NCI-H1694 (cell line): ENCODE results near the gene AMDHD1.
"Not testable (repeated sequence)": the region's sequence is repeated elsewhere in the genome, so short reads cannot be mapped to it uniquely, and the experiment has no call there.

ENCODE experiments used
- DNase-seq: peaks from one replicate; lab custom pipeline; 2025; lab: John Stamatoyannopoulos, UW

The AMDHD1 gene

DNA sequence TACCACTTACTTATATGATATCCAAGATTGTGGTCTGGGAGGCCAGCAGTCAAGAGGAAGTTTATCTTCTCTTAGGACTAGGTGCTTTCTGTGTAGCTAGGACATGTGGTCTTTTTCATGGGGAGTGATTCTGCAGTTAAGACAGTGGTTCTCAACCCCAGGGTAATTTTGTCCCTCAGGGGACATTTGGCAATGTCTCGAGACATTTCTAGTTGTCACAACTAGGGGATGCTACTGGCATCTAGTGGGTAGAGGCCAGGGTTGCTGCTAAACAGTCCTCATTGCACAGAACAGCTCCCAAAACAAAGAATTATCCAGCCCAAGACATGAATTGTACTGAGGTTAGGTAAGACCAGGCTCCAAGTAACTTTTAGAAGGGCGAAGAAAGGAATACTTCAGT is 20.0 kb downstream of the AMDHD1 start:
- no peak for DNase-seq

DNA sequence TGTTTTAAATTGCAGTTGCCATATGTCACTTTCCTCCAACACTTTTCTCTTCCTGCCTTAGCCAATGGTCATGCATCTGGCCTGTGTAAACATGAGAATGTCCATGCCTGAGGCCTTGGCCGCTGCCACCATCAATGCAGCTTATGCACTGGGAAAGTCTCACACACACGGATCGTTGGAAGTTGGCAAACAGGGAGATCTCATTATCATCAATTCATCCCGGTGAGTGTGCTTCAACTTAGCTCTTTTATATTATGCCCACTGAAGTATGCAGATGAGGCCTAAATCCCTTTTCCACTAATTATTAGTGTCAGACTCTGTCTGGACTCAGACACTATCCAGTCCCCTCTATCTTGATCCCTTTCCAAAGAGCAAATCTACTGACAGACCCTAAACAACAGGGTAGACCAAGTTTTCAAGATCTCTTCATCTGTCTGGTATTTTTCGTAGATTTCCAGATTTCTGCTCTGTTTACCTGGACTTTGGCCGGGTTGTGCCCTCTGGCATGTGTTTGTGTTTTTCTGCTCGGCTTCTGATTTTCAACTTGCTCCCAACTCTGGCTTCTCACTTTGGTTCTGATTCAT is 23.2 kb downstream of the AMDHD1 start:
- DNase-seq: no peak

DNA sequence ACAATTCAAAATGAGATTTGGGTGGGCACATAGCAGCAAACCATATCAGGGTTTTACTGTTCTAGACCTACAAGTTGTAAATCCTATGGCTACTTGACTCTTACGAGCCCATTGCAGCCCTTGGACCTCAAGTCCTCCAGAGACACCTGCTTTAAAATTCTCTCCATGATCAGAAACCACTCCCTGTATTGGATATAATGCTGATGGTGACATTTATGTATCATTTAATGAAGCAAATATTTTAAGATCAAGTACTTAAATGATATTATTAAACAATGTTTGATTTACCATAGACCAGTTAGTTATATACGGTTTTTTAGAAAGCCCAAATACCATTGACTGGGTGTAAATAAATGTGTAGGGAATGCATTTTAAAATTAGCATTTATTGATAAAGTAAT is 24.2 kb downstream of the AMDHD1 start:
- no peak for DNase-seq

DNA sequence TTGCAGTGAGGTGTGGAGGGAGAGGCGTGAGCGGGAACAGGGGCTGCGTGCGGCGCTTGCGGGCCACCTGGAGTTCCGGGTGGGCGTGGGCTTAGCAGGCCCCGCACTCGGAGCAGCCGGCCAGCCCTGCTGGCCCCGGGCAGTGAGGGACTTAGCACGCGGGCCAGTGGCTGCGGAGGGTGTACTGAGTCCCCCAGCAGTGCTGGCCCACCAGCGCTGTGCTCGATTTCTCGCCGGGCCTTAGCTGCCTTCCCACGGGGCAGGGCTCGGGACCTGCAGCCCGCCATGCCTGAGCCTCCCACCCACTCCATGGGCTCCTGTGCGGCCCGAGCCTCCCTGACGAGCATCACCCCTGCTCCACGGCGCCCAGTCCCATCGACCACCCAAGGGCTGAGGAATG is 26.0 kb downstream of the AMDHD1 start:
- not testable (repeated sequence) for DNase-seq

DNA sequence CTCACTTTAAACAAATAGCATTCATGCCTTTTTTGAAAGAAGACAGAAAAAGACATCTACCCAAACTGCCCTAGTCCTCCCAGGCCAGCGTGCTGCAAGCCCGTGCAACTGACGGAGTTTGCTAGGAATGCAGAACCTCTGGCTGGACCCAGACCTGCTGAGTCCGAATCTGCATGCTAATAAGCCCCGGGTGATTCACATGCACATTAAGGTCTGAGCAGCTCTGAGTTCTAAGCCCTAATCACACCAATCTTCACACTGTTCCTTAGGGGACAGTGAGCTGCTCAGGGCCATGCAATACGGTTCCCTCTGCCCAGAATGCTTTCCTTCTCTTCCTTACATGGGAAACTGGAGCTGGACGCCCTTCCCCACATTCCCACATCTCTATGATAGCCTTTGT is 27.8 kb downstream of the AMDHD1 start:
- no peak for DNase-seq

DNA sequence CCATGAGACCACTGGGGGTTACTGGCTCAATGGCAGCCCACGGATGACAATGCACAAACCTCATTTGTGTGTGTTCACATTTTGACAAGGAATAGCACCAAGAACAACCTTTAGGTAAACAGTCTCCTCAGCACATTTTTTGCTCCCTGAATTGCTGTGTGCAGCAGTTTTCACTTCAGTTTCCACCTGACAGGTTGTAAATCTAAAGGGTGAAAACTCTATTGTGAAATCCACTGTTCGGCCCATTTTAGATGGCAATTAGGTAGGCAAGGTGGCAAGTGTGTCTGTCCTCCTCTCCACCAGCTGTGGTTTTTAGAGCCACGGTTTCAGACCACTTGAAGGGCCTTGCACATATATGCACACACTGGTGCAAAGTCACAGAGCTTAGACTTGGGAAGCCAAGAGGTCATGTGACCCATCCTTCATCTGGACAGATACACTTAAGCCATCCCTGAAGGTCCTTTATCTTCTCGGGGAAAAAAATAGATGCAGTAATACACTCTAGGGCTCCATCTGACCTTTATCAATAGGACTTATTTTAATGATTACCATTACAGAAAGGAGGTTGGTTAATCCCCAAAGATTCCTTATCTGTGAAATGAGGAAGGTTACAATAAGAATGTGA is 29.8 kb downstream of the AMDHD1 start:
- no peak for DNase-seq

DNA sequence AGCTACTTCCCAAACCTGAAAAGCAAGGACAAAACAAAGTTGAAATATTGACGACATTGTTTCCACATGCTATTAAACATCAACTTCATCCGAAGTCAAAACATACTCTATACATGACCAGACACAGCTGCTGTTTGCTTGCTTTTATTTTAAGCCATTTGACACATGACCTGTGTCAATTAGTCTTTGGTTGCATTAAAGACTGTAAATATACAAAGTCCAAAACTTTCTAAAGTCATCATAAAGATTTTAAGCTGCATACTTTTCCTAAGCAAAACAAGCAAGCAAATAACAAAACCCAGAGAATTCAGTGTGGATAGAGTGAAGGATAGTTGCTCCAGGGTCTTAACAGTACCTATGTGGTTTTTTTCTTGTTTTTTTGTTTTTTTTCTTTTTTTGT is 31.2 kb downstream of the AMDHD1 start:
- DNase-seq: no peak

DNA sequence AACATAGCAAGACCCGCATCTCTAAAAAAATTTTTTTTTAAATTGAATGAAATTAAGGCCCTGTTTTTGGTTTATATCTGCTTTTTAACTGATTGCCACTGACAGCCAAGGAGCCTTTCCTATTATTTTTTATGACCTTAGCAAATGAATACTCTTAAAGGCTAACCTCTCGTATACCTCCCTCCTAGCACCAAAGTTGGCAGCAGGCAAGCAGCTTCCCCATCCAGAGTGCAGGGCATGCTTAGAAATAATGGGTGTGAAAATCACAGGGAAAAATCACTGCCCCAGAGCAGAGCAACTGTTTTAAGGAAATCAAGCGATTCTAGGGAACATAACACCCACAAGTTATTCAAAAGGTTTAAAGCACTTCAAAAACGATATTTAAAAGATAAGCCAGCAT is 32.4 kb downstream of the AMDHD1 start:
- DNase-seq: no peak

DNA sequence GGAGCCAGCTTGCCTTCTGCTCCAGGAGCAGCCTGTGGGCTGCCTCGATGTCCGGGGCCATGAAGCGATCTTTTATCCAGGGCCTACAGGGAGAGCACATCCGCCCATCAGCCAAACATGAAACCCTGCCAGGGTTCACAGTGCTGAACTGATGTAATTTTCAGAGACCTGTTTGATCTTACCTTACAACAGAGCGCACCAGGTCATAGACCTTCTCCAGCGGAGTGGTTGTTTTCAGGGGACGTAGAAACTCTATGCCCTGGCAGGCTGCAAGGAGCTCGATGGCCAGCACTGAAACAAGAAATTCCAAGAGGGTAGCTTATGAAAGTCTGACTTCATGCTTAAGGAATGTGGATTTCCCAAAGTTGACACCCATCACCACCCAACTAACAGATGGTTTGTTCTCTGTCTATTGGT is 33.3 kb downstream of the AMDHD1 start:
- no peak for DNase-seq

DNA sequence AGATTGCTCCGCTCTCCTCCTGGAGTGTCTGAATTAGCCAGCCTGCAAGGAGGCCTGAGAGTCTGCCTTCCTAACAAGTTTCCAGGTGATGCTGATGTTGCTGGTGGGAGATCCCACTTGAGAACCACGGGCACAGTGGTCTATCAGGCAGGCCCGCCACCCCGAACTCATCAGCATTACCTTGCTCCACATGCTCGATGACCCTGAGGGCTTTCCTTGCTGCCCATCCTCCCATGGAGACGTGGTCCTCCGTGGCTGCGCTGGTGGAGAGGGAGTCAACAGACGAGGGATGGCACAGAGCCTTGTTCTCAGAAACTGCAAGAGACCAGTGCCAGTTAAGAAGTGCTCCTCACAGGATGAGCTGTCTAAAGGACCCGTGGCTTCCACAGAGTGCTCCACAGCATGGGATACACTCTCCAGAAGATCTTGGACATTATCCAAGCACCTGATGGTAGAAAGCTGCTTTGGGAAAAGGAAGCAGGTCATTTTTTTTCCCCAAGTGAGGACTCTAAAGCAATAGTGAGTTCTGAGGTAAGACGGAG is 34.7 kb downstream of the AMDHD1 start:
- DNase-seq: no peak

DNA sequence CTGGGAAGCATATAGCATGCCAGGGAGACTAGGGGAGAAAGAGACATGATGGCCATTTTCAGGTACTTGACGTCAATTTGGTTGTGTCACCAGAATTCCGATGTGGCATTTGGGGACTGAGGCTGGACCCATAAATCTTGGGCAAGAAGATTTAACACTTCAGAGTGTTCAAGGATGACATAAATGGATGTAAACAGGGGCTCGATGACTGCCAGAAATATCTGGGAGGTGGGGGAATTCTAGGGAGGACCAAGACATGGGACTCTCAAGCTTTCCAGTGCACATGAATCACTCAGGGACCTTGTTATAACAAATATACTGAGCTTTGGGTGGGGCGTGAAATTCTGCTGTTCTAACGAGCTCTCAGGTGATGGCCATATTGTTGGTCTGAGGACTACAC is 35.2 kb downstream of the AMDHD1 start:
- no peak for DNase-seq

DNA sequence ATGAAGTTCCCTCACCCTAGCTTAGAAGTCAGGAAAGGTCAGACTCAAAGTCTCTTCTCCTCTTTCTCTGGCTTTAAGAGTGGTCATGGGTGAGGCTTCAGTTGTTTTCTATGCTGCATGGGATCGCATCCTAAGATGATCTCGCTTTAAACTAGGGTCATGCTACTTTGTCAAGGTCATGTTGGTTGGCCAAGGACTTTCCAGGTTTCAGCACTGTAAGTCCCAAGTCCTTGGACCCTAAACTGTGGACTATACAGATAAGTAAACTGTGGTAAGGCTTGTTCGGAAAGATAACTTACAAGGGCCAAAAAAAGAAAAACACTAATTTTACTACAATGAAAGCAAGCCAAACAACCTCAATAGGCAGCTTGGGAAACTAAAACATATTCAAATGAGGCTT is 35.6 kb downstream of the AMDHD1 start:
- no peak for DNase-seq

DNA sequence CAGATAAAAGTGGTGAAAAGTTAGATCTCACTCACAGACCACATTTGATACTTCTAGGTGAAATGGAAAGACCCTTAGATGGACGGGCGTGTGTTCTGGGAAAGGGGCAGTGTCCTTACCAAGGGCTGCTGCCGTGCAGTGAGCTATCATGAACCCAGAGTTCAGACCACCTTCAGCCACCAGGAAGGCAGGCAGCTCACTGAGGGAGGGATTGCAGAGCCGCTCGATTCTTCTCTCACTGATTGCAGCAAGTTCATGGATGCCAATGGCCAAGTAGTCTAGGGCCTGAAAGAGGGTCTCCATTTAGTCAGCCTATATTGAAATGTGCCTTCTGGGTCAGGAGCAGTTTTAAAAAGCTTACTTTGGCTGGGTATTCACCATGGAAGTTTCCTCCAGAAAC is 37.3 kb downstream of the AMDHD1 start:
- DNase-seq: no peak

DNA sequence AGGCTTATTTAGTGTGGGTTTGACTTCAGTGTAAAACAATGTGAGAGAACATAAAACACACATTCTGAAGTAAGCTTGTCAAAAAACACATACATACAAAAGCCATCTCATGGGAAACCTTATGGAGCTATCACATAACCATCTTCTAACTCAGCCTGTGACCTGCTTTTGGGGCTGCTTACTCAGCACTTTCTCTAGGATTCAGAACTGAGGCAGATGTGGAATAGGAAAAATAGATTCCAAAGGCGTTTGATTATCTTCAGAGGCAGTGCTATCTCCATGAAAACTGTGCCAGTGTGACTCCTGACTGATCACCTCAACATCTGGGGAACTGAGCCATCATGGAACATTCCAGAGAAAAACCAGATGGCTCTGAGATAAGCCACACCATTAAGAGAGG is 39.5 kb downstream of the AMDHD1 start:
- no peak for DNase-seq

DNA sequence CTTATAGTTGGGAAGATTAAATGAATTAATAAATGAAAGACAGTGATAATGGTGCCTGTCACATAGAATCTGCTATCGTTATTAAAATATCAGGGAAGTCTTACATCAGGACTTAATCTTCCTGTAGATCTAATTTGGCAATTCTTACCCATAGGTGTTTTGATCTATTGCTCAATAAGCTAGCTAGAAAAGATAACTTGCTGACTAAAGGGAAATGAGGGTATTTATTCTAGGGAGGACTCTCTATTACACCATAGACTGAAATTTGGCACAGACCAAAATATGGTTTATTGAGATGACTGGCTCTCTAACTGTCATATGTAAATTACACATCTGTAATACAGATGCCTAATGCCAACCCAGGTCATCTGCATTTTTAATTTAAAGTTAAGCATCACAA is 41.6 kb downstream of the AMDHD1 start:
- DNase-seq: no peak

DNA sequence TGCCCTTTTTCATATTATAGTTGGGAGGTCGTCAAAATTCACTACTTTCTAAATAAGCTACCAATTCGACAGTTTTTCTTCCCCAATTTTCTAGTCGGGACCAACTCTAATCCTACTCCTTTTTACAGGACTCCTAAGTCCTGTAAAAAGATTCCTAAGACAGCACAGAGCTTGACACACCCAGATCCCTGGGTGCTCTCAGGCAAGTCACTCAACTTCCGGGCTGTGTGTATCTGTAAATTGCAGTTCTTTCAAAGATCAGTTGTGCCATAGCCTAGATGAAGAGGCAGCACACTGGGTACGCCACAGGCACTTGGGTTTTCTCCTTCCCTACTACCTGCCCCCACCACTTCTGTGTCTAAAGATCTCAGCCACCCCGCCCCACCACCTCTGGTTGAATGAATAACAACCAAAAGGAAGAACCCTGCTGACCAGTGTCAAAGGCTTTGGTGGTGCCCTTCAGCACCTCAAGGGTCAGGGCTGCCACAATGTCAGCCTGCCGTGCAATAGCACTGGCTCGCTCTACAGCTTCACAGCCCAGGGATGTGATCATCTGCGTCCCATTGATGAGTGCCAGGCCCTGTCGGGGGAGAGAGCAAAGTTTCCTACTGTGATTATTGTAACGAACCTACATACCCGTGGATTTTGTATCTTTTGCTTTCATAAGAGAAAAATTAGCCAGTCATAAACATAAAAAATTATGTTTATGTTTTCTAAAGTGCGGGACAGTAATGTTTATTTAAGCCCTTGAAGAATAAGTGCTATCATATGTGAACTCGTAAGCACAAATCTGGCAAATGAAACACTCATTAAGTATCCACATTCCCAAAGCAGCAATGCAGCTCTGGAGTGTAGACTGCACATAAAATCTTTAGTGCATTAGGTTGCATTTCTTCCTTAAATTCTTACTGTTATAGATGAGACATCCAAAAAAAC is 43.8 kb downstream of the AMDHD1 start:
- no peak for DNase-seq

DNA sequence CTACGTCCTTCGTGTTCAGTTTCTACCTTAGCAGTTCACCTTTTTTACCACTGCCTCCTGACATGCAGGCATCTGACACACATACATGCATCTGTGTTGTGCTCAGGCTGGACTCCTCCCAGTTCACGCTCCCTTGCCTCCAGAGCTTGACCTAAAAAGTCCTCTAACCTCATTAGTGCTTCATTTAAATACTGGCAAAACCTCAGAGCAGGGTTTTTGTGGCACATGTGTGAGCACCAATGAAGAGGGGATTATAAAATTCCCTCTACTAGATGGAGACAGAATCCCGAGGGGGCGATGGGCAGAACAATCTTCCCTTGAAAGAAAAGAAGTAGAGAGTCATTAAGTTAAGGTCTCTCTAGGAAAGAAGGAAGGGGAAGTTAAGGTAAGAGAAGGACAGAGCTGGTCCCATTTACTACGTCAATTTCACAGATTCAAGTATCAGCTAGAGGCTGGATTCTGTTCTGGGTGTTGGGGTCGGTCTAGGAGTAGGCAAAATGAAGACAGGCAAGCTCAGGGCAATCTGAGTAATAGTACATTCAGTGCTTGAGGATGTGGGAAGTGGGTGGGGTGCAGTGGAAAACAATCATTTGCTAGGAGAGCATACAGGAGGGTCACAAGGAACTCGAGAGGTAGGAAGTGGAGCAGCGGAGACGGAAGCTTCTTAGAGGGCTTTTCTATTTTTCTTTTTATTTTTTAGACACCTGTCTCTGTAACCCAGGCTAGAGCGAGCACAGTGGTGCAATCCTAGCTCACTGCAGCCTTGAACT is 45.6 kb downstream of the AMDHD1 start:
- DNase-seq: no peak

DNA sequence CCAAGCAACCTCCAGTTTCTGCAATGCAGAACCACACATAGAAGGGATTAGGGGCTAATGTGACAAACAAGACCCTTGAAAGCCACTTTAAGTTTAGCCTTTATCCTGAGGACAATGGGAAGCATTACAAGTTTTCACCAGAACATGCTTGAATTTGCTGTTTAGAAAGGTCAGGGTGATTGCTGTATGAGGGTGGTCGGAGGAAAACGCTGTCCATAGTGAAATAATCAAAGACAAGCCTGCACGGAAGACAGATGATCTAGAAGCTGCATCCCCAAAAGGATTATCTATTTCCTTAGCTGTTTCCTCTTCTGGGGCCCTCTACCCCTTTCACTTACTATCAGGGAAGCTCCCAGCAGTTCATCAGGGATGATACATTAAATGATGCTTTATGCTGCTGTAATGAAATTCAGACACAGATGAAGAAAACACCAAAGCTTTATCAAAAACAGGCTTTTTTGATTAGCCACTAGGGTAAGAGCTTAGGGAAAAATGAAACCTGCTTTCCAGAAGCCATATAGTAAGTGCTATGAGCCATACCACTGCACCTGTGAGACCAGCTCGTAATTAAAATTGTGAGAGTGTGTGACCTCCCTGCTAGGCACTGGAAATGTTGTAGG is 46.5 kb downstream of the AMDHD1 start:
- no peak for DNase-seq

DNA sequence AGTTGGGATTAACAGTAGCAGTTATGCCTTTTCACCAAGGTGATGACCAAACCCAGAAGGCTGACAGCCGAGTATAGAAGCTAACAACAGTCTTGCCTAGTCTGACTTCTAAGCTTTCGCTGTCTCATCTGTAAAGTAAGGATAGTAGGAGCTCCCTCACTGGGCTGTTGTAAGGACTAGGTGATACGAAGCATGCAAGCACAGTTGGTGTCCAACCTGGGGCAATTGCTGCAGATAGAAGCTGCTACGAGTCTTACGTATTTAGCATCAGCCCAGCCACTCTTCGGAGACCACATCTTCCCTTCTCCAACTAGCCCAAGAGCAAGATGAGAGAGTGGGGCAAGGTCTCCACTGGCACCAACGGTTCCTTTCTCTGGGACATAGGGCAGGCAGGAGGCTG is 47.0 kb downstream of the AMDHD1 start:
- DNase-seq: no peak

DNA sequence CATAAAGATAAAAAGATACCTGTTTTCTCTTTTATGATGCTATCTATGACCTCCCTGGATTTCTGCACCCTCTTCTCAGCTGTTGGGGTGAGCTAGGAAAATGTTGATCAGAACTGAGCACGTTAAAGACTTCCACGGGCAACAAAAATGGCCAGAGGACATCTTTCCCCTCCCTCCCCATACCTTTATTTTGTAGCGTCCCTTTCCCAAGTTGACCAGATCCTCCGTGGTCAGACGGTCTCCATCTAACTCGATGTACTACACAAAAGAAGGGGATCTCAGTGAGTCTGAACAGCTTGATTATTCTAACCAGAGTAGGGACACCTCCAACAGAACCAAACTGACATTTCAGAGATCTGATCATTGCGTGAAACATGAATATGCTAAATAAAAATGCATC is 50.8 kb downstream of the AMDHD1 start:
- no peak for DNase-seq

DNA sequence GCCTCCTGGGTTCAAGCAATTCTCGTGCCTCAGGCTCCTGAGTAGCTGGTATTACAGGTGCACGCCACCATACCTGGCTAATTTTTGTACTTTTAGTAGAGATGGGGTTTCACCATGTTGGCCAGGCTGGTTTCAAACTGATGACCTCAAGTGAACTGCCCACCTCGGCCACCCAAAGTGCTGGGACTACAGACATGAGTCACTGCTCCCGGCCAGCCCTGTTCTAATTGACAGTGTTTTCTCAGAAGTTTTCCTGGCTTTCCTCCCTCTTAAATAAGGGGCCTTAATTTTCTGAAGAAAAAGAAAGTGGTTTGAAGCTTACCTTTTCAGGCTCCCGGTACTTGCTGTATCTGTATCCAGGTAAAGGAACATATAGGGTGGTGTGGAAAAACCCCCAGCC is 51.3 kb downstream of the AMDHD1 start:
- DNase-seq: no peak
